Stomach smooth muscle (tissue), 2 donors: ENCODE results near the gene B3GNT8.
"Not testable (repeated sequence)": the region's sequence is repeated elsewhere in the genome, so short reads cannot be mapped to it uniquely, and the experiment has no call there.

ENCODE experiments used
- H3K27ac ChIP-seq: one replicate; pipeline ENCODE4 v1.7.0; 2013; ENCODE audit warnings: mild to moderate bottlenecking, low read length, inconsistent platforms
- H3K27me3 ChIP-seq, 2 donors: one replicate each; pipeline ENCODE4 v1.7.0; 2013; ENCODE audit warnings: low read length in 2 of 2; ENCODE audit not compliant: insufficient read depth in 2 of 2, control insufficient read depth in 1 of 2
- H3K36me3 ChIP-seq, 2 donors: one replicate each; pipeline ENCODE4 v1.7.0; 2013; ENCODE audit warnings: low read length in 2 of 2; ENCODE audit not compliant: control insufficient read depth in 2 of 2, insufficient read depth in 2 of 2
- H3K4me1 ChIP-seq: one replicate; pipeline ENCODE4 v1.7.0; 2013; ENCODE audit warnings: low read length; ENCODE audit not compliant: control insufficient read depth, insufficient read depth
- H3K4me3 ChIP-seq, 2 donors: one replicate each; pipeline ENCODE4 v1.7.0; 2013; ENCODE audit warnings: low read length in 2 of 2
- H3K9ac ChIP-seq, 2 donors: one replicate each; pipeline ENCODE4 v1.7.0; 2013; ENCODE audit warnings: low read length in 2 of 2, mild to moderate bottlenecking in 1 of 2
- H3K9me3 ChIP-seq, 2 donors: one replicate each; pipeline ENCODE4 v1.7.0; 2013; ENCODE audit warnings: low read length in 2 of 2; ENCODE audit not compliant: control insufficient read depth in 2 of 2
- donor health status: healthy.
- donor health status: Pancreatic carcinoma.

The B3GNT8 gene

GRCh38 chr19:41391618-41392017 is 35.6 kb downstream of the B3GNT8 start:
- Histone ChIP-seq H3K27me3 (no peaks in the 10 kb centered on the region), H3K9me3 (no peaks in the 10 kb centered on the region), H3K27ac (no peak overlapping the region), H3K4me1 (peaks cover 4% of the 10 kb centered on the region), H3K36me3 (peaks cover 3 to 14% of the 10 kb centered on the region in 2 donors), H3K9ac (no peak overlapping the region), H3K4me3 (no peak overlapping the region)

- Histone ChIP-seq H3K4me1 (no peaks in the 10 kb centered on the region), H3K4me3 (no peak overlapping the region), H3K27me3 (no peaks in the 10 kb centered on the region), H3K36me3 (peaks cover 3 to 15% of the 10 kb centered on the region in 2 donors), H3K9ac (no peak overlapping the region), H3K27ac (no peak overlapping the region), H3K9me3 (no peaks in the 10 kb centered on the region)
Measured at GRCh38 chr19:41386442-41386841, 40.7 kb downstream of the B3GNT8 start.

- Histone ChIP-seq H3K36me3 (peaks cover 0 to 4% of the 10 kb centered on the region in 2 donors), H3K4me1 (no peaks in the 10 kb centered on the region), H3K9me3 (no peaks in the 10 kb centered on the region), H3K27ac (no peak overlapping the region), H3K27me3 (no peaks in the 10 kb centered on the region), H3K4me3 (no peak overlapping the region), H3K9ac (no peak overlapping the region)
Measured at GRCh38 chr19:41384351-41384750, 42.8 kb downstream of the B3GNT8 start.

- not testable (repeated sequence) for H3K27ac ChIP-seq, H3K9me3 ChIP-seq, H3K9ac ChIP-seq, H3K4me3 ChIP-seq, H3K4me1 ChIP-seq, H3K36me3 ChIP-seq, H3K27me3 ChIP-seq
Measured at GRCh38 chr19:41381536-41381935, 45.6 kb downstream of the B3GNT8 start.

GRCh38 chr19:41377977-41378709 is 49.0 kb downstream of the B3GNT8 start:
- Histone ChIP-seq H3K27me3 (no peaks in the 10 kb centered on the region), H3K4me3 (no peak overlapping the region), H3K36me3 (peaks cover 0 to 2% of the 10 kb centered on the region in 2 donors), H3K27ac (no peak overlapping the region), H3K9ac (no peak overlapping the region), H3K4me1 (peaks cover 23% of the 10 kb centered on the region), H3K9me3 (no peaks in the 10 kb centered on the region)

GRCh38 chr19:41376998-41377365 is 50.2 kb downstream of the B3GNT8 start:
- Histone ChIP-seq H3K9ac (peak overlapping the region; percentile 64 to 72), H3K9me3 (no peaks in the 10 kb centered on the region), H3K4me3 (peak overlapping the region; percentile 74 to 77), H3K4me1 (peaks cover 23% of the 10 kb centered on the region), H3K27me3 (no peaks in the 10 kb centered on the region), H3K27ac (peak overlapping the region; percentile 24), H3K36me3 (peaks cover 0 to 2% of the 10 kb centered on the region in 2 donors)

GRCh38 chr19:41376241-41376997 is 50.8 kb downstream of the B3GNT8 start, which contains the start of gene TMEM91:
Gene TMEM91 (plus strand): TSS chr19:41376533. CDS start chr19:41378310, 1,777 bp downstream.
- H3K9me3 ChIP-seq: no peaks in the 10 kb centered on the region
- peaks cover 23% of the 10 kb centered on the region for H3K4me1 ChIP-seq
- peak within 1 kb of the TSS; percentile 64 to 72 for H3K9ac ChIP-seq
- peaks cover 0 to 2% of the 10 kb centered on the region in 2 donors for H3K36me3 ChIP-seq
- peak within 1 kb of the TSS; percentile 74 to 77 for H3K4me3 ChIP-seq
- no peaks in the 10 kb centered on the region for H3K27me3 ChIP-seq
- peak within 1 kb of the TSS; percentile 24 for H3K27ac ChIP-seq
